Ovary (tissue), 3 donors: ENCODE data around the gene LAMA2.

Experiments used
- CTCF ChIP-seq, 3 donors: fragments of 450-650 bp in 2 of 3; fragments of 200-600 bp in 1 of 3; IDR thresholded peaks; one replicate each; pipeline versions ENCODE4 v1.5.1 to v1.8.0; 2016 to 2022; ENCODE audit warnings: antibody characterized with exemption in 3 of 3, mild to moderate bottlenecking in 1 of 3
- EP300 ChIP-seq: sonication (generic); formaldehyde crosslinking; IDR thresholded peaks from one replicate; pipeline ENCODE4 v1.6.1; 2017; ENCODE audit warnings: antibody characterized with exemption
- donor health status: DM: no; HTN: no; CAD: no.

GRCh38 chr6:129164032-129164431 lies 281.1 kb downstream of the LAMA2 start:
- no peak for TF ChIP-seq CTCF (IDR thresholded peaks at IDR 0.05)
- no peak for TF ChIP-seq EP300
